Measurements from ENCODE around the gene SNRPA1. TPM values are rescaled to one million over a fixed set of nuclear protein-coding genes. Genes with fewer than 3 reads are reported as not detected.

The SNRPA1 gene
- total RNA-seq, 1 experiment from 2014 or later: 97.8 TPM

- DNase-seq (ENCODE audit: low read depth): no peak
These were observed 30.0 kb downstream of the SNRPA1 start for GRCh38 chr15:101264911-101265641.

- DNase-seq (ENCODE audit: low read depth): no peak
These were observed 31.0 kb downstream of the SNRPA1 start for GRCh38 chr15:101264011-101264410.

DNA sequence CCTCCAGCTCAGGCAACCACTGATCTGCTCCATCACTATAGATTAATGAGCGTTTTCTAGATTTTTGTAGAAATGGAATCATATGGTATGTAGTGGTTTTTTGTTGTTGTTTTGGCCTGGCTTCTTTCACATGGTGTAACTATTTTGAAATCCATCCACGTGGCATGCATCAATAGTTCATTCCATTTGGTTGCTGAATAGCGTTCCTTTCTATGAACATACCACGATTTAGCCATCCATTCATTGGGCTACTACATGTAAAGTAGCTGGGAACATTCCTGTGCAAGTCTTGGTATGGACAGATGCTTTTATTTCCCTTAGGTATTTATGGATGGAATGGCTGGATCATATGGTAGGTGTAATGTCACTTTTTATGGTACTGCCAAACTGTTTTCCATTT lies 32.5 kb downstream of the SNRPA1 start:
- DNase-seq (ENCODE audit: low read depth): no peak

DNA sequence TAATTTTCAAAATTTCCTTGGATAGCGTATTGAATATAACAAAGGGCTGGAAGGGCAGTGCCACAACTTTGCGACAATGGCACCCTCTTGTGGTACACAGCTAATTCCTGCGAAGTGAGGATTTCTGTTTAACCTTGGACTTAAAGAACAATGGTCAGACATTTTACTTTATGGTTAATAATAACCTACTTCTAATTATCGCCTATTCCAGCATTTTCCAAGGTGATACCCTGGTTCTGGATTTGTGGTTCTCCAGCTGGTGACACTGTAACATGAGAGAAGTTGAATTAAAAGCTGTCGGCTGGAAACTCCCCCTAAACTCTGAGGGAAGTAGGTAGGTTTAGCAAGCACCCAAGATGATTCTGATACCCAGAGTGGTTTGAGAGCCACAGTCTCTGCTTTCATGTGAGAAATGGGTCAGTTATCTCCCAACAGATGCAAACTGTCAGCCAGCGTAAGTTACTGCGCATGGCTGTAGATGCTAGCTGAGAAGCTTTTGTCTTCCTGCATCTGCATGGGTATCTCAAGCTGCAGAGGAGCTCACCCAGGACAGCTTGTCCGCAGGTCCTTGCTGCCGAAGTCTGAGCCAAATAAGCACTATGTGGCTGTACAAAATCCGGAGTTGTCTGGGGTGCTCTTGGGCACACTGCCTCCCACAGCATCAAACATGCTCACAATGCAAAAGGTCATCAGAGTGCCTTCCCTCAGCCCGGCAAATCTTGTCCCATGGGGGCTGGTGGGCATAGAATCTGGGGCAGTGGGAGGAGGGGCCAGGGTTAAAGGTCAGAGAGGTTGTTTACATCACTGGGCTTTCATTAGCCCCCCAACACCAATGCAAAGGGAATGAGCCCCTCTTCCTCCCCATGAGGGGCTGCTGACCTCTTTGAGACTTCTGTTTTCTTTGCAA lies 36.6 kb downstream of the SNRPA1 start:
- DNase-seq (ENCODE audit: low read depth): peak; percentile 61

DNA sequence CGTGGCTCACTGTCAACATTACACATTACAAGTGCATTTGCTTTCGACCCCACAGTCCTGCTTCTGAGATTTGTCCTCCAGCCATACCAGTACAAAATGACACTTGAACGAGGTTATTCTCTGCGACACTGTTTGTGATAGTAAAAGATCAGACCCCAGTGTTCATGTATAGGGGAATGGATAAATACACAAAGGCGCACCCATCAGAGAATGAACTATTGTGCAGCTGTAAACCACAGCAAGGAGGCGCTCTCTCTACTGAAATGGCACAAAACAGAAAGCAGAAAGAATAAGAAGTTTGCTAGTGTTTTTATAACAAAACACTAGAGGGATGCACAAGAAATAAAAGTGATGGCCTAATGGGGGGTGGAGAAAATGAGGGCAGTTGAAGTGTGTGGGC lies 38.3 kb downstream of the SNRPA1 start:
- DNase-seq (ENCODE audit: low read depth): peak; percentile 39

GRCh38 chr15:101255615-101256241 lies 39.3 kb downstream of the SNRPA1 start:
- DNase-seq (ENCODE audit: low read depth): no peak

- DNase-seq (ENCODE audit: low read depth): no peak
These were observed 40.0 kb downstream of the SNRPA1 start for GRCh38 chr15:101255051-101255395.

- no peak for DNase-seq (ENCODE audit: low read depth)
These were observed 40.6 kb downstream of the SNRPA1 start for GRCh38 chr15:101254157-101255050.

GRCh38 chr15:101252836-101253235 lies 42.2 kb downstream of the SNRPA1 start:
- no peak for DNase-seq (ENCODE audit: low read depth)

DNA sequence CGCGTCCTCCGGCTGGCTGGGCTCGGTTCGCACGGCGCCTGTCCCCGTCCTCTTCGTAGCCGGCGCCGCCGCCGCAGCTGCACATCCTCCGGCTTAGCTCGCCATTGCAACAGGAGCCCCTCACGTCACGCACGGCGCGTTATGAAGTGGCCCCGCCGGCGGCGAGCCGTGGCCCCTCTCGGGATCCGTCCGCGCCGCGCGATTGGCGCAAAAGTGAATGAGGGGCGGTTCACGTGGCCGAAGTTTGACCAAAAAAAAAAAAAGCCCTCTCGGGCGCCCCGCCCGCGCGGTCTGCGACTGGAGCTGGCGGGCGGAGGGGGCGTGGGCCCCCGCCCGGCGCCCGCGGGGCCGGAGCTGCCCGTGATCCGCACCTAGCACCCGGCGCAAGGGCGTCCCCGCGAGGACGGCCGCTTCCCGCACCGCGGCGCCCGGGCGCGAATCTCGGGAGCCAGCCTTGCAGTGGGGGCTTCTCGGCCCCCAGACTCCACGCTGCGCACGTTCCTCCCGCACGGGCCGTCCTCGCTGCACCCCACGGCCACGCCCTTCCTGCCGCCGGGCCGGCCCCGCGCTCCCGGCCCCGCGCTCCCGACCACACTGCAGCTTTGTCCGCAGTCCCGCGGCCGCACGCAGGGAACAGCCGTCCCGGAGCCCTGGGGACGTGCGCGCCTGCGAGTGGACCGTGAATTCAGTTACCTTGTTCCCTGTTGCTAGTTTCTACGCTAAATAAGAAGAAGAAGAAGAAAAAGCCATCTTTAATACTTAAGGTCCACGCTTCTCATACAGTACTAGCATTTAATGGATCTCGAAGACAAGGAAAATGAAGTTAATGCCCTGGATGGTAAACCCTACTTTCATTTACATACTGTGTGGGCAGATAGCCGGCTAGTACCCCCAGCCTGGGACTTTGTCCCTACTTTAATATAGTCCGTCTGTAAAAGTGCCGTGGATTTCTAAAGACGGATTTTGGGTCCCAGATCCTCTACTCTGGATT lies 42.9 kb downstream of the SNRPA1 start, which contains the start of gene CHSY1:
TSS of gene CHSY1 (minus strand) at position 219 of the 991 bp plus-strand sequence. CDS start 592 bp downstream, outside the sequence.
- peak; percentile 91 for DNase-seq (ENCODE audit: low read depth)

- peak; percentile 23 for DNase-seq (ENCODE audit: low read depth)
These were observed 43.9 kb downstream of the SNRPA1 start for GRCh38 chr15:101250873-101251829.

DNA sequence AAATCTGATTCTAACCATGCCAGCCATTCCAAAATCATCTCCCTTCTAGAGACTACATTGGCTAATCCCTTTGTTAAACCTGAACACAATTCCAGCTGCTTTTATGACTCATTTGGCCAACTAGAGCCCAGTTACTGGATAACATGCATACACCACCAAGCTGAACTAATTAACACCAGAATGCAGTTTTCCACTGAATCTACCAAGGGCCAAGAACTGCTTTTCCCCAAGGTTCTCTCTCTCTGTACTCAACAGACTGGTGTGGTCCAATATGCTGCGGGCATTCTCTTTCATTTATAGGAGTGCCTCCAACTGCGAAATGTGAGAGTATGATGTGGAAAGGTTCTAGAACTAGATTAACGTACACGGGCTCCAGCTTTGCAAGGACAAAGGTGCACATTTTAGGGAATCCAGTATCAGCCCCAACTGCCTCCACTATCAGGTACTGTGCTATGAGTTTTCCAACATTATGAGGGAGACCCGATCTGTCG lies 44.7 kb downstream of the SNRPA1 start:
- peak; percentile 52 for DNase-seq (ENCODE audit: low read depth)

GRCh38 chr15:101248274-101248673 lies 46.8 kb downstream of the SNRPA1 start:
- DNase-seq (ENCODE audit: low read depth): no peak

- no peak for DNase-seq (ENCODE audit: low read depth)
These were observed 48.0 kb downstream of the SNRPA1 start for GRCh38 chr15:101246824-101247745.

- DNase-seq (ENCODE audit: low read depth): no peak
These were observed 48.7 kb downstream of the SNRPA1 start for GRCh38 chr15:101246391-101246790.

DNA sequence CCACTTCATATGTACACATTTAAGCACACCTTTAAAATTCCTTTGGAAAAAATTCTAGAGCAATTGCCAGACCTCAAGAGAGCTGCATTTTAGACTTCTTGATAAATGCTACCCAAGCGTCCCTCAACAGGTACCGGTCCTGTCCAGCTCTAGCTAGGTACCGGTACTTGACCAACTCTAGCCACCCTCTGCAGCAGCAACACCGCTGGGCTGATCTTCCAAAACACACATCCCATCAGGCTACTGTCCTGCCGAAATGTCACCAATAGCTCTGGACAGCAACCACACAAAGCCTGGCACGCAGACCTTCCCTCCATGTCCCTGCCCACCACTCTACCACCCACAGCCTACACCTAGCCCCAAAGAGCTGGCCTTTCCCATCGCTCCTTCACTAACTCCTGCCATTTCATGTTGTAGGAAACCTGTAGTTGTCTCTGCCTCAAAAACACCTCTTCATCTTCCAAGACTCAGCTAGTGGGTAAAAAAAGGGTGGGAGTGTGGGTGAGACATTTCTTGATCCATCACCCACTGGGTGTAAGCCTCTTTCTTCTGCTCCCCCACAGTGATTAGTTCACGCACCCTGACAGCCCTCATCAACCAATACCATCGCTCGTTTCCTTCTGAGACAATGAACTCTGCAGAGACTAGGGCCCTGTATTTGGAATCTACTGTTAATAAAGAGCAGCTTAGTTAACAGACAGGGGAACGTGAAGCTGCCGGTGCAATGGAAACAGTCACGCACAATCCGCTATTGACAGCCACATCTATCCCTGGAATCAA lies 50.0 kb downstream of the SNRPA1 start:
- DNase-seq (ENCODE audit: low read depth): no peak
